GM06990 (cell line): Measurements from ENCODE around the gene CAPZB.

Experiments used
- DNase-seq: peaks from one replicate; pipeline ENCODE4 v3.0.0-alpha.2; 2011; ENCODE audit not compliant: insufficient read length; ENCODE audit errors: extremely low read depth
- H3K27me3 ChIP-seq: replicated peaks from 2 replicates; pipeline ENCODE4 v1.6.0; 2011; ENCODE audit warnings: low read length; ENCODE audit not compliant: control insufficient read depth, insufficient read depth
- H3K36me3 ChIP-seq: 2 replicates; pipeline ENCODE4 v1.5.1; 2011; ENCODE audit warnings: low read length; ENCODE audit not compliant: control insufficient read depth, insufficient read depth
- H3K4me3 ChIP-seq: replicated peaks from 2 replicates; pipeline ENCODE4 v1.5.1; 2011; ENCODE audit warnings: low read depth, mild to moderate bottlenecking, control low read depth, low read length
- CTCF ChIP-seq: IDR thresholded peaks from 2 replicates; pipeline ENCODE4 v1.5.1; 2011; ENCODE audit warnings: low read length, control low read depth, mild to moderate bottlenecking, inconsistent platforms; ENCODE audit not compliant: insufficient read depth, poor library complexity, severe bottlenecking

Gene CAPZB

GRCh38 chr1:19351873-19352272 is 133.5 kb downstream of the CAPZB start:
- H3K27me3 ChIP-seq, result no peaks in the 10 kb centered on the region
- no peak for DNase-seq
- peaks cover 46% of the 10 kb centered on the region for H3K36me3 ChIP-seq
- H3K4me3 ChIP-seq, result no peak overlapping the region
- TF ChIP-seq CTCF, result no peak

GRCh38 chr1:19350566-19350965 is 134.8 kb downstream of the CAPZB start:
- H3K4me3 ChIP-seq, result no peak overlapping the region
- no peaks in the 10 kb centered on the region for H3K27me3 ChIP-seq
- no peak for DNase-seq
- peaks cover 39% of the 10 kb centered on the region for H3K36me3 ChIP-seq
- TF ChIP-seq CTCF, result no peak

- no peak for TF ChIP-seq CTCF
- DNase-seq, result no peak
- Histone ChIP-seq H3K4me3 (no peak overlapping the region), H3K36me3 (peaks cover 41% of the 10 kb centered on the region), H3K27me3 (no peaks in the 10 kb centered on the region)
Measured at GRCh38 chr1:19349999-19350398, 135.3 kb downstream of the CAPZB start.

GRCh38 chr1:19348441-19349198 is 136.7 kb downstream of the CAPZB start:
- Histone ChIP-seq H3K36me3 (peaks cover 45% of the 10 kb centered on the region), H3K4me3 (no peak overlapping the region), H3K27me3 (no peaks in the 10 kb centered on the region)
- TF ChIP-seq CTCF, result no peak
- DNase-seq, result no peak

- no peak for TF ChIP-seq CTCF
- no peaks in the 10 kb centered on the region for H3K27me3 ChIP-seq
- DNase-seq, result no peak
- H3K36me3 ChIP-seq, result peaks cover 46% of the 10 kb centered on the region
- H3K4me3 ChIP-seq, result no peak overlapping the region
Measured at GRCh38 chr1:19347533-19348172, 137.7 kb downstream of the CAPZB start.
